GM20431 (cell line): ENCODE results near the gene HMX2.
"Not testable (repeated sequence)": the region's sequence is repeated elsewhere in the genome, so short reads cannot be mapped to it uniquely, and the experiment has no call there.

ENCODE experiments used
- in situ Hi-C: fragments of 300-500 bp; cut with MseI, MboI; formaldehyde crosslinking; loops from one replicate; pipeline ENCODE4 v1.15.0; 2020; ENCODE audit warnings: low sequenced_read_pairs; ENCODE audit not compliant: unreplicated experiment

HMX2 gene

DNA sequence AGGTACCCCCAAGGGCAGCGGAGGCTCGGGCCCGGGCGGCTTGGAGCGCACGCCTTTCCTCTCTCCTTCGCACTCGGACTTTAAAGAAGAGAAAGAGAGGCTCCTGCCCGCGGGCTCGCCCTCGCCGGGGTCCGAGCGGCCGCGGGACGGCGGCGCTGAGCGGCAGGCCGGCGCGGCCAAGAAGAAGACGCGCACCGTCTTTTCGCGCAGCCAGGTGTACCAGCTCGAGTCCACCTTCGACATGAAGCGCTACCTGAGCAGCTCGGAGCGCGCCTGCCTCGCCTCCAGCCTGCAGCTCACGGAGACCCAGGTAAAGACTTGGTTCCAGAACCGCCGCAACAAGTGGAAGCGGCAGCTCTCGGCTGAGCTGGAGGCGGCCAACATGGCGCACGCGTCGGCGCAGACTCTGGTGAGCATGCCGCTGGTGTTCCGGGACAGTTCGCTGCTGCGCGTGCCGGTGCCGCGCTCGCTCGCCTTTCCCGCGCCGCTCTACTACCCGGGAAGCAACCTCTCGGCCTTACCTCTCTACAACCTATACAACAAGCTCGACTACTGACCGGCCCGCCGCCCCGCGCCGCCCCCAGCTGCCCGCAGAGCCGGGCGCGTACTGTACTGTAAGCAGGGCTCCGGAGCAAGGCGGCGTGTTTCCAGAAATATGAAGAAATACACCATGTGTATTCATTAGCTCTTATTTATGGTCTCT, 1.8 kb downstream of the HMX2 start:
- in situ Hi-C loops, result loop anchor here (10.0 kb wide), 1 partner anchor 405 kb away; no protein-coding TSS in a partner anchor

DNA sequence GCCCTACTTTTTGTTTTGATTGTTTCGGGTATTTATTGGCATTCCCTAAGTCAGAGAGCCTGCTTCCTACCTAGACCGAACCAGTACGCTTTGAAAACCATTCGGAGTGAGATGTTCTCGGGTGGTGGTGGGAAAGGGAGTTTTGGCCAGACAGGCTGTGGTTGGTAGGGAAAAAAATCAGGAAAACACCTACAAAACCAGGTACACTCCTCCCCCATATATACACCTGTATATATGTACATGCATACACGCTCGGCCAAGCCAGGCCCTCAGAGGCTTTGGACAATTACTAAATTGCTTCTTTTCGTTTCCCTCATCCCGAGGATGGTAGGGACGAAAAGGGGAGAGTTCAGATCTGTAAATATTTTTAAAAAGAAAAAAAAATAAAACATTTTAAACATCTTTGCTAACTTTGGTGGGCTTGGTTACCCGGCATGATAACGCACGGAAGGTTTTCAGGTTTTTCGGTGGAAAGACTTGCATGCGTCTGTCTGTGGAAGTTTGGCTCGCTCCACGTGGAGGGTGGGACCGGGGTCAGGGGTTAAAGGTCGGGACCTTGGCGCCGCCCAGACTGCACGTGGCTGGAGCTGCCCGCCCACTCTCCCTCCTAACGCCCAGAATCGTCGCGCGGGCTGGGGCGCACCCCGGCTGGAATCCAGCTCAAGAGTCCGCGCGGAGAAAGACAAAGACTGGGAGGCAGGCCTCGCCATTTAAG, 2.5 kb downstream of the HMX2 start:
- in situ Hi-C loops, result no loop called here

DNA sequence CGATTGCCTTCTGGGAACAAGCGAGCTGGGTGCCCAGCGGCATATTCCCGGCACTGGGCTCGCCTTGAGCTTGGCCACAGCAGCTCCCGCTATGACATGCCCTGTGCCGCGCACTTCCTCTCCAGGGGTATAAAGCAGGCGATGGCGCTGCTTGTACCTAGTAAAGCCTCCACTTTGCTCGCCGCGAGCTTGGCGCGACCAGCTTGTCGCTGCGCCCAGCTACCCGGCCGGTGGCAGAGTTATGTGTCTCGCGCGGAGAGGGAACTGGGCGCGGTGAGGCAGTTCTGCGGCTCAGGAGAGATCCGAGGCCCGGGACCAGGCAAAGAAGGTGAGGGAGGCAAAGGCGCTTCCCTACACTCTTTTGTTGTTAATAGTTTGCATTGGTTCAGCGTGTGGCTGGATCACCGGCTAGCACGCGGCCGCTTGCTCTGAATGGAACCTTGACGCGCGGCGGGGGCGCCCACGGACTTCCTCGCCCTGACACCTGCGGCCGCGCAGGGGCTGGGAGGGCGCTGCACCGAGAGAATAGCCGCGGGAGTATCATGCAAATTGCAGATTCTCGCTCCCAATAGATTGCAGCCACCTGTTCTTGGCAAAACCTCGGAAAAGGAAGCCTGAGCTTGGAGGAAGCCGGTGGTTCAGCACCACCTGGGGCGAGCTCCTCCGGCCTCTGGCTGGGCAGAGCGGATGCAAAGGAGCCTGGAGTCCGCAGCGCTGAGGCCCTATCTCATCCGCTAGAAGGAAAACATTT, 3.2 kb downstream of the HMX2 start:
- in situ Hi-C loops, result no loop called here

DNA sequence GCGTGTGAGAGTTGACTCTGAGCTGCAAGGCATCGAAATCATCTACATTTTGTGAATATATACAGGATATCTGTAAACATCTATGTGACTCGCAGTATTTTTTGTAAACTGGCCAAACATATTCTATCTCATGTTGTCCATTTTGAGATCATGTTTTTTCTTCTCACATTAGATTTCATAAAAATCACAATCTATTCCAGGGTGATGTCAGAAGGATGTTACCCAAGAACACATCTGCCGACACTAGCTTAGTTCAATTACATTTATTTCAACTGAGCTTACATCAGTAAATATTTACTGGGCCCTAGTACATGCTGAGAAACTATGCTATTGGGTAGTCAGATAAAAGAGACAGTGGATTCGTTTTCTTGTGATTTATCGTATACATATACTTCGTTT, 3.8 kb downstream of the HMX2 start:
- in situ Hi-C loops, result no loop called here

DNA sequence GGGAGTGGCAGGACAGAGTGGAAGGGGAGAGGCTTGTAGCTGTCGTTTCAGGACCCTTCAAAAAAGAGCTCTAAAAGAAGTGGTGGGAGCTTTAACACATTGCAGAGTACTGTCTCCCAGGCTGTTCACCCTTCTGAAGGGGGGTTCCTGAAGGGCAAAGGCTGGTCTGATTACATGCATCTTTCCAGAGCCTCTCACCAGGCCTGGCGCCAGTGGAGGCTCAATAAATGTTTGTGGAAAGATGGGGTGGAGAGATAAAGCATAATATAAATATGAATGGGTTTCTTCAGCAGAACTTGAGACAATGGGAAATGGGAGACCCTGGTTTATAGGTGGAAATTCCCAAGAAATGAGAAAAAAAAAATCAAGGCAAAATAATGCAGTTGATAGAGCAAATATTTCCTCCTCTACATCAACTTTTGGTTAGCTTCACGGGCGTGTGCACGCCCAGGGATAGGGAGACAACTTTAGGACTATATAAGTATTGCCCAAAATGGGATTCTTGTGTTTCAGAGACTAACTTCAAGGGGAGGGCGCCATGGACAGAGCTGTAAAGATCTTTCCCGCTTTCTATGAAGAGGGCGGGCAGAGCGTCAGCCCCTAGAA, 5.7 kb downstream of the HMX2 start:
- in situ Hi-C loops, result no loop called here

DNA sequence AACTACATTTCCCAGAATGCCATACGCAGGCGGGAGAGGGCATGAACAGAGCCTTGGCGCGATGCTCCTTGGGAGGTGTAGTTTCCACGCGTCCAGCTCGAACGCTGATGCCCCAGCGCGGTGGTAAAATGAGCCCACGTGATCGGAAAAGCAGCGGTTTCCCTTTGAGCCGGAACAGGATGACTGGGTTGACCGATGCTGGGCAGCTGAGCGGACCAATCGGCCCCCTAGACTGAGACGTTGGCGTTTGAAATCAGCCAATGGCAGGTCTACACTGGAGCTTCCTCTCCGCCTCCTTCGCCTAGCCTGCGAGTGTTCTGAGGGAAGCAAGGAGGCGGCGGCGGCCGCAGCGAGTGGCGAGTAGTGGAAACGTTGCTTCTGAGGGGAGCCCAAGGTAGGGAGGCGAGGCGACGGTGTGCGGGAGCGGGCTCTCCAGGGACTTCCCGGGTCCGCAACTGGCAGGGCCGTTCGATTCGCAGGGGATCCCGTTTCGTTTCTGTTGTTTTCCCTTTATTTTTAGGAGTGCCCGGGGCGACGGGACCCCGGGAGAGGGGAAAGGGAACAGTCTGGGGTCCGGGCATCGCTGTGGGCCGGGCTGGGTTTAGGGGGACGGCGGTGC, 6.3 kb downstream of the HMX2 start, which contains the start of gene BUB3:
Gene BUB3, plus strand, starts transcription at position 311 of the 619 bp plus-strand sequence. CDS start 516 bp downstream, outside the sequence.
- in situ Hi-C loops, result no loop called here

DNA sequence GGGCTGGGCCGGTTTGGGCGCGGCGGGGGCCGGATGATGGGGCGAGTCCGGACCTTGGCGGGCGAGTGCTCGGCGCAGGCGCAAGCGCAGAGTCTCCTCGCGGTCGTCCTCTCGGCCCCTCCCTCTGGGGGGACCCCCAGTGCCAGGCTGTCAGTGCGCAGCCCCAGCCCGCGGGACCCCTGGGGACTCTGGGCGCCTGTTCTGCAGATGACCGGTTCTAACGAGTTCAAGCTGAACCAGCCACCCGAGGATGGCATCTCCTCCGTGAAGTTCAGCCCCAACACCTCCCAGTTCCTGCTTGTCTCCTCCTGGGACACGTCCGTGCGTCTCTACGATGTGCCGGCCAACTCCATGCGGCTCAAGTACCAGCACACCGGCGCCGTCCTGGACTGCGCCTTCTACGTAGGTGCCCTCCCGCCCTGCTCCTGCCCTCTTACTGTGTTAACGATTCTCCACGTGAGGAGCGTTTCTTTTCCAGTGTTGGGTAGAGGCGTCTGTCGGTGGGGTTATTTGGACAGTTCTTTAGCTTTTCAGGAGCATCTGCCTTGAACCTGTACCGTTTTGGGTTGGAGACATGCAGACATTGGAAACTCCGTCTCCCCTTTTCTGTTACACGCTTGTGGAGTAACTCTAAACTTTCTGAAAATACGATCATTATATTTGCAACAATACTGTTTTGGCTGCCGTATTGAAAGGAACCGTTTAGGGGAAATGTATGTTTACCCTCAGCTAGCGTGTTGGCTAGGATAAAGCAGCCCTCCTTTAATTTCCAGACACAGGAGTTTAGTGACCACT, 7.0 kb downstream of the HMX2 start:
- in situ Hi-C loops, result no loop called here

DNA sequence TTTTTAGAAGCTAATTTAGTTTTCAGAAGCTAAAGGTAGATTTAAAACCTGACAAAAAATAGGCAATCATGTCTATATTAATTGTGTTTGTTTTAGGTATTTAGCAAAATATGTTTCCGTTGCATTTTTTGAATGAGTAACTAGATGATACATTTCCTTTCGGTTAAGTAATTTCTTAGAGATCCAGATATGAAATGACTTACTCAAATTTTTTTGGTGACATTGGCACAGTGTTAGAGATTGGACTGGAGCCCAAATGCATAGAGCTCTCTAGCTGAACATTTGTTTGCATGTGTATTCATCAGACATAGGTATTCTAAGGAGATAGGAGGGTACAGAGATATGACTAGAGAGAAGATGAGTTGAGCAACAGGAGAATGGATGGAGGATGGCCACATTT, 8.1 kb downstream of the HMX2 start:
- in situ Hi-C loops, result no loop called here

DNA sequence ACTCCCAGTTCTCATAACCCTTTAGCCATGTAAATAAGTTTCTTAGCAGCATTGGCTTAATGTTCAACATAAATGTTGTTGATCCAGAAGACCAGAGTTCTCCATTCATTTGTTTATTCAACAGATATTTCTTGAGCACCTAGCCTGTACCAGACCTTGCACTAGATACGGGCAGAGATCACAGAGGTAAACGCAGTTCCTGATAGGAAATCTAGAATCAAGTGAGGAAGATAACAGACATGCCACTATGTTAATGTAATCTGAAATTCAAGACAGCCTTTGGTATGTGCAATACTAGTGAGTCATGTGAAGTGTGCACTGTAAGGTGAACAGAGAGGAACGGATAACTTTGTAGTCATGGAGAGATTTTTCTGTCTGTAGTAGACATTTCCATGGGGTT, 9.3 kb downstream of the HMX2 start:
- in situ Hi-C loops, result no loop called here

DNA sequence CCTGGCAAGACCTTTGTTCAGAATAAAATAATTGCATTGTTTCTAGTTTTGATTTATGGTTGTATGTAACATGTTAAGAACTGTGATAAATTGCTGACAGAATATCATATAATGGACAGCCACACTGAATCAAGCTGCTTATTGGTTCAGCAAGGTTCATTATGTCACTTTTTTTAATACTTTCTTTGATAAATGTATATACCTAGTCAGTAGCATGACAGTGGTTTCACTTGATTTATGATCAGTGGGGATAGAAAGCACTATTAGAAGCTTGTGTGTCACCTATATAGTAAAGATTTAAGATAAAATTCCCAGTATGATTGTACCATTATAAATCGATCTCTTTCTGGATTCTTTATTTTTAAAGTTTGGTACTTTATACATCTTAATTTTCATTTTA, 10.7 kb downstream of the HMX2 start:
- in situ Hi-C loops, result no loop called here

DNA sequence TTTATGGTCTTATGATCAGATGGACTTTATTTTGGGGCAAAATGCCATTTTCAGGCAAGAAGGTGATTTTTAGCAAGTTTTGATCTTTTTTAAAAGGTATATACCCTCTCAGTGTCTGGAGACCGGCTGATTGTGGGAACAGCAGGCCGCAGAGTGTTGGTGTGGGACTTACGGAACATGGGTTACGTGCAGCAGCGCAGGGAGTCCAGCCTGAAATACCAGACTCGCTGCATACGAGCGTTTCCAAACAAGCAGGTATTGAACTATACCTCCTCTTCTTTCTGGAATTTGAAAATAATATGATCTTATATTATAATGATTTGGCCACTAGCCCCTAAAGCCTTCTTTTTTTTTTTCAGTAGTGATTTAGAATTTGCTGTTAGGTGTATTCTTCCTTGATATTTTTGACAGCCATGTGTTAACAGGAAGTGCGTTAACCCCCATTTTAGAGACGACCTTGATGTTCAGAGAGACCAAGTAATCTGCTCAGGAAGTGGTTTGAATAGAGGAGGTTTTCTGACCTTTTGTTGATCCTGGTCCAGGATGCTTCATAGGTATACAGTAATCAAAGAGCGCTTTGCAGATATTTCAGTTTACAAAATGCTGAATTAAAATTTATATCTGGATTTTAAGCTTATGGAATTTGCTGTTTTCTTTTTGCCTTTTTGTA, 12.5 kb downstream of the HMX2 start:
- in situ Hi-C loops, result no loop called here

DNA sequence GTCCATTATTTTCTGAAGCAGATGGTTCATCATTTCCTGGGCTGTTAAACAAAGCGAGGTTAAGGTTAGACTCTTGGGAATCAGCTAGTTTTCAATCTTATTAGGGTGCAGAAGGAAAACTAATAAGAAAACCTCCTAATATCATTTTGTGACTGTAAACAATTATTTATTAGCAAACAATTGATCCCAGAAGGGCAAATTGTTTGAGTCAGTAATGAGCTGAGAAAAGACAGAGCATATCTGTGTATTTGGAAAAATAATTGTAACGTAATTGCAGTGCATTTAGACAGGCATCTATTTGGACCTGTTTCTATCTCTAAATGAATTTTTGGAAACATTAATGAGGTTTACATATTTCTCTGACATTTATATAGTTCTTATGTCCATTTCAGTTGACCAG, 16.4 kb downstream of the HMX2 start:
- in situ Hi-C loops, result no loop called here

DNA sequence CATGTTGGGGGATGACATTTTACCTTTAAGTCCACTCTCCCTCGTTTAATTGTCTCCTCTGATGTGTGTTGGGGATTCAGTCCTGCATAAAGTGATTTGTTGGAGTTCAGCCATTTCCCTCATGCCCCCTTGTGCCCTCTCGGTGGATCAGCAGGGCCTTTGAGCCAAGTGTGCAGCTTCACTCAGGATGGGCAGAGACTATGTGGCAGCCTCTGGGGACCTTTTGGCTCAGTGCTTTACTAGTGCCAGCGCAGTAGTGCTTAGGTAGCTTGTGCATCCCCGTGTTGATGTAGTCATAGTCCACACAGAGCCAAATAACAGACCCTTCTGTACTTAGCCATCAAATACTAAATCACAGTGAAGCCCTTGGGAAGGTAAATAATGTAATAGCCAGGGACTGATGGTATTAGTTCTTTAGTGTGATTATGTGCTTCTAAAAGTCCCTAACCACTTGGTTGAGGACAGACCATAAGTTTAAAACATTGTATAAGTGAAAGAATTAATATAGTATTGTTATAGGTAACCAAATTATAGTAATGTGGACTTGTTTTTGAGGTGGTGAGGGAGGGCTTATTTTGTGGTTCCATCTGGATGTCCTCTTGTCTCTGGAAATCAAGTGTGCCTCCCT, 17.6 kb downstream of the HMX2 start:
- in situ Hi-C loops, result no loop called here

DNA sequence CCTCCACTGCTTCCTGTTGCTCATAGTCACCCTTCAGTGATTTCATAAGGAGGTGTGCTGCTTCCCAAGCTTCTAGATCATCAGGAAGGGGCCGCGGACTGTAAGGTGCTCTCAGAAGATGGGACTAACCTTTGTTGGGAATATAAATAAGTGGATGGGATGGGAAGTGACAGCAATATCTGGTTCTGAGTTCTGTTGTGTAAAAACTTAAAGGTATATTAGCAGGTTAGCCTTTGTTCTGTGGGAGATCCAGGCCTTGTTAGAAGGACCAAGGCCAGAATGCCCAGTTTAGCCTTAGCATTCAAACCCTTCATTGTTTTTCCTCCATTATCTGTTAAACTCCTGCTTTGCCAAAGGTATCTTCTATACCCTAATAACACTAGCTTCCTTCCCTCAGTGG, 18.7 kb downstream of the HMX2 start:
- in situ Hi-C loops, result no loop called here

DNA sequence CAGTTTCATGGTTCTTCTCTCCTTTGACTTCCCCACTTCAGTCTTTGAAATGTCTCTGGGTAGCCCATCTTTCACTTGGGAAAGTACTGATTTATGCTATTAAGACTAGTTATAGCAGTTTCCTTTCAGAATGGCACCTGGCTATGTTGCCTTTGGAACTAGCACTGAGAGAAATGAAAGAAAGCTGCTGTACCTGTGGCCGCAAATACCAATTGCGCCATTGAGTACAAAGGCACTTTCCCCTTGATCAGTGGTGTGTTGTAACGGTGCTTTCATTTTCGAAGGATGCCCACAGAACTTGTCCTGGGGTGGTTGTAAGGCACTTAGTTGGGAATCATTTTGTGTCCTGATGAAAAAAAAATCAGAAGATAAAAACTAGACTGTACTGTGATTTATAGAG, 23.0 kb downstream of the HMX2 start:
- in situ Hi-C loops, result no loop called here

DNA sequence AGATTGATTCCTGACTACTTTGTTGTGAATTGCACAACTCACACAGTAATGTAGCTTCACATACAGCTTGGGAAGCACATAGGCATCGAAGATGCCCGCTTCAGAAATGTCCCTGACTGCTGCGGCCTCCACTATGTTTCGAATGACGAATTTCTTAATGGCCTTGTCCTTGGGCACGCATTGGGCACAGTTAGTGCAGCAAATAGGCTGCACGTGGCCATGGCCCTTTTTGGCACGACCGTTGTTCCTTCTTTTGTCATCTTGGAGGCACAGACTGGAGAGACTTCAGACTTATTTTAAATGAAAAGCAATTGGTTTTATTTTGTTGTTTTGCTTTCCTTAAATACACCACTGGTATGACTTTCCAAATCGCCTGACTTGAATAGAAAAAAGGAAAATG, 23.7 kb downstream of the HMX2 start:
- in situ Hi-C loops, result not testable (repeated sequence)

DNA sequence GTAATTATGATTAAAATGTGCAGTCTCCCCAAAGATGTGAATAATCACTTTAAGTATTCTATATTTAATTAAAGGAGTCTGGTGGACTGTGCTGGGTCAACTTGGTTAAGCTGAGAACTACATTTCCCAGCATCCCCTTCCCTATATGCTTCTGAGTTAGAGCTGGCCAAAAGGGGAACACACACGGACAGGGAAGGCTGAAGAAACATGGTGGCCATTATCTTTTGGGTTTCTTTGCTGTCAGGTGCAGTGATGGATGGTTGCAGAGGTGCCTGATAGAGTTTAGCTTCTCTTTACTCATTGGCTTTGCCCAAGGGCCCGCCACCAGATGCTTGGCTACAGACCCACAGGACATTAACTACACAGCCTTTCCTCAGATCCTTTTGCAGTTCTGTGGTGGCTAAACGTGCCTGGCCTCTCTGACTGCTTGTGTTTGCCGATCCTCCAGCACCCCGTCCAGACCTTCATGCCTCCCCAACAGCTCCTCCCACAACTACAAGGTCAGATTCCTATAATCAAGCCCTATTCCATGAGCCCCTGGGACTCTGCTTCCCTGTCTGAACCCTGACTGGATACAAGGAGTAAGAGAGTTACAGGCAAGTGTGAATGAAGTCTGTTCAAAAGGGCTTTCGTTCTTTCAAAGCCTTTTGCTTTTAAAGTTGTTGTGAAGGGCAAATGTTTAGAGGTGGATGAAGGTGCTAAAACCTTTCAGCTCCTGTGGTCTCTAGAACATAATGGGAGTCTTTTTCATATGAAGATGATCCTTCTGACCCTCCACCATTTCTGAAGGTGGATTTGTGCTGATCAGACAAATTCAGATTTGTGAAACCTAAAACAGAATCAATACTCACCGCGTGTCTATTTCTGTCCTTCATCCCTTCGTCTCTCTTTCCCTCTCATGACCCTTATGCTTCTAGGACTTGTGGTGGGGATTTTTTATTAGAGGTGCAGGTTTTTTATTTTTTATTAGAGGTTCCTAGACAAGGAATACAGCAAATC, 27.8 kb downstream of the HMX2 start:
- in situ Hi-C loops, result no loop called here
